HG03469 (cell line): ENCODE data around the gene DNAJC24.

Experiments used
- ATAC-seq: cut with Tn5 transposase; IDR thresholded peaks from one replicate; pipeline ENCODE4 v1.9.1; 2021; ENCODE audit warnings: mild to moderate bottlenecking, moderate library complexity, moderate number of reproducible peaks; ENCODE audit not compliant: unreplicated experiment

Gene DNAJC24

DNA sequence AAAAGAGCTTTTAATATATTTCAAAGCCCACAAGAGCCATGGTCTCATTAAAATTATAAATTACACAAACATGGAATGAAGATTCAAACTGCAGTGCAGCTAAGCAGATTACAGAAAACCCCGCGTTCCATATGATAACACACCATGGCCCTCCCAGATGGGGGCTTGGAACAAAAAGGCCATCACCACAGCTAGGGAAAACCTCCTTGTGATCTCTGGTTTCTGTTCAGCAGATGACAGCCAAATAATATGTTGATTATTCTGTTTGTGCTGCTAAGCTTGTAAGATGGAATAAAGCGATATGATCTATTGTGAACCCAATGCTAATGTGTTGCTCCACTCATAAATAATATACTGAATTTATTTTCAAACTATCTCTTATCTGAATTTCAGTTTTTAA is 111.3 kb downstream of the DNAJC24 start:
- no peak for ATAC-seq
